Osteoblast (primary cell): ENCODE data around the gene CPT1C. TPM values are rescaled to one million over a fixed set of nuclear protein-coding genes. Genes with fewer than 3 reads are reported as not detected.

Experiments used
- DNase-seq: peaks from one replicate; pipeline ENCODE4 v3.0.0; 2011; ENCODE audit warnings: low spot score, mixed read lengths; ENCODE audit not compliant: insufficient read length; ENCODE audit errors: missing footprints
- H2AFZ ChIP-seq: 2 replicates; pipeline ENCODE4 v1.6.0; 2011; ENCODE audit warnings: mild to moderate bottlenecking, low read length
- H3K27ac ChIP-seq: 2 replicates; pipeline ENCODE4 v1.5.1; 2011; ENCODE audit warnings: mild to moderate bottlenecking, low read depth, low read length, moderate library complexity
- H3K27me3 ChIP-seq: 2 replicates; pipeline ENCODE4 v1.6.0; 2012; ENCODE audit warnings: mild to moderate bottlenecking, control low read depth, inconsistent platforms, low read length, moderate library complexity; ENCODE audit not compliant: insufficient read depth
- H3K36me3 ChIP-seq: 2 replicates; pipeline ENCODE4 v1.5.1; 2011; ENCODE audit warnings: mild to moderate bottlenecking, low read length, control low read depth, moderate library complexity; ENCODE audit not compliant: insufficient read depth
- H3K4me1 ChIP-seq: 2 replicates; pipeline ENCODE4 v1.5.1; 2011; ENCODE audit warnings: mild to moderate bottlenecking, low read length, control low read depth, moderate library complexity; ENCODE audit not compliant: insufficient read depth
- H3K4me2 ChIP-seq: 2 replicates; pipeline ENCODE4 v1.6.0; 2011; ENCODE audit warnings: mild to moderate bottlenecking, low read length; ENCODE audit not compliant: insufficient read depth
- H3K4me3 ChIP-seq: fragments of 200-600 bp; sonication (generic); 3 replicates; pipeline ENCODE4 v1.5.1; 2012; ENCODE audit warnings: mild to moderate bottlenecking, low read length, inconsistent platforms; ENCODE audit not compliant: insufficient read depth
- H3K79me2 ChIP-seq: 2 replicates; pipeline ENCODE4 v1.6.0; 2012; ENCODE audit warnings: mild to moderate bottlenecking, low read length, control low read depth, inconsistent platforms; ENCODE audit not compliant: insufficient read depth
- H3K9me3 ChIP-seq: 2 replicates; pipeline ENCODE4 v1.5.1; 2011; ENCODE audit warnings: low read depth, low read length, control low read depth
- H4K20me1 ChIP-seq: 2 replicates; pipeline ENCODE4 v1.6.0; 2012; ENCODE audit warnings: mild to moderate bottlenecking, low read length, control low read depth; ENCODE audit not compliant: insufficient read depth
- CTCF ChIP-seq: IDR thresholded peaks from 2 replicates; pipeline ENCODE4 v1.5.1; 2011; ENCODE audit warnings: mild to moderate bottlenecking, low read depth, low read length, moderate library complexity; ENCODE audit errors: extremely low read depth
- total RNA-seq: library from RNA; depleted of rRNA; stranded (reverse); fragments of >200 nt; gene quantifications from 2 replicates; pipeline ENCODE4 v1.2.3, GENCODE V29; 2012

Gene CPT1C
- total RNA-seq, 1 donor = 17.0 TPM

GRCh38 chr19:49739933-49740332 lies 49.0 kb downstream of the CPT1C start:
- Histone ChIP-seq H3K27ac (no peak overlapping the region), H3K4me3 (no peak overlapping the region), H3K9me3 (no peaks in the 10 kb centered on the region), H3K27me3 (no peaks in the 10 kb centered on the region), H3K4me2 (no peak overlapping the region), H3K4me1 (no peaks in the 10 kb centered on the region), H3K79me2 (no peaks in the 10 kb centered on the region), H4K20me1 (no peaks in the 10 kb centered on the region), H2AFZ (no peak overlapping the region), H3K36me3 (no peaks in the 10 kb centered on the region)
- DNase-seq = peak; percentile 11
- no peak for TF ChIP-seq CTCF

- H3K27ac ChIP-seq = no peak overlapping the region
- H3K4me2 ChIP-seq = no peak overlapping the region
- TF ChIP-seq CTCF = no peak
- peak overlapping the region; percentile 68 for H2AFZ ChIP-seq
- no peaks in the 10 kb centered on the region for H4K20me1 ChIP-seq
- H3K9me3 ChIP-seq = no peaks in the 10 kb centered on the region
- H3K27me3 ChIP-seq = no peaks in the 10 kb centered on the region
- no peaks in the 10 kb centered on the region for H3K79me2 ChIP-seq
- H3K4me3 ChIP-seq = no peak overlapping the region
- H3K4me1 ChIP-seq = no peaks in the 10 kb centered on the region
- H3K36me3 ChIP-seq = no peaks in the 10 kb centered on the region
- DNase-seq = peak; percentile 87
These were observed 50.4 kb downstream of the CPT1C start for GRCh38 chr19:49741210-49741844.

GRCh38 chr19:49744946-49745381 lies 54.0 kb downstream of the CPT1C start:
- Histone ChIP-seq H3K9me3 (no peaks in the 10 kb centered on the region), H3K36me3 (no peaks in the 10 kb centered on the region), H3K4me1 (peaks cover 8% of the 10 kb centered on the region), H3K27ac (no peak overlapping the region), H3K4me3 (no peak overlapping the region), H2AFZ (no peak overlapping the region), H3K27me3 (no peaks in the 10 kb centered on the region), H3K4me2 (no peak overlapping the region), H4K20me1 (no peaks in the 10 kb centered on the region), H3K79me2 (no peaks in the 10 kb centered on the region)
- DNase-seq = peak; percentile 61
- no peak for TF ChIP-seq CTCF

- no peak overlapping the region for H2AFZ ChIP-seq
- H3K9me3 ChIP-seq = no peaks in the 10 kb centered on the region
- DNase-seq = peak; percentile 68
- H3K27ac ChIP-seq = no peak overlapping the region
- H3K4me2 ChIP-seq = no peak overlapping the region
- H3K36me3 ChIP-seq = no peaks in the 10 kb centered on the region
- no peak overlapping the region for H3K4me3 ChIP-seq
- peaks cover 12% of the 10 kb centered on the region for H3K4me1 ChIP-seq
- H3K79me2 ChIP-seq = no peaks in the 10 kb centered on the region
- H3K27me3 ChIP-seq = no peaks in the 10 kb centered on the region
- no peaks in the 10 kb centered on the region for H4K20me1 ChIP-seq
- no peak for TF ChIP-seq CTCF
These were observed 55.5 kb downstream of the CPT1C start for GRCh38 chr19:49746206-49746958.
